Osteocyte (in vitro differentiated cells): ENCODE data around the gene SLC12A3. TPM values are rescaled to one million over a fixed set of nuclear protein-coding genes. Genes with fewer than 3 reads are reported as not detected.

Source experiments
- DNase-seq: peaks from one replicate; pipeline ENCODE4 v3.0.0; 2021; ENCODE audit warnings: mixed read lengths; ENCODE audit not compliant: unreplicated experiment; ENCODE audit errors: extremely low spot score
- H3K27ac Mint-ChIP-seq: one replicate; pipeline ENCODE4 v1.8.0; 2021; ENCODE audit warnings: mild to moderate bottlenecking, mixed read lengths; ENCODE audit not compliant: unreplicated experiment
- H3K27me3 Mint-ChIP-seq: one replicate; pipeline ENCODE4 v1.8.0; 2021; ENCODE audit warnings: mixed read lengths; ENCODE audit not compliant: unreplicated experiment
- H3K36me3 Mint-ChIP-seq: one replicate; pipeline ENCODE4 v1.8.0; 2021; ENCODE audit warnings: mixed read lengths; ENCODE audit not compliant: unreplicated experiment
- H3K4me1 Mint-ChIP-seq: one replicate; pipeline ENCODE4 v1.8.0; 2021; ENCODE audit warnings: mixed read lengths; ENCODE audit not compliant: unreplicated experiment
- H3K4me3 Mint-ChIP-seq: one replicate; pipeline ENCODE4 v1.8.0; 2021; ENCODE audit warnings: mild to moderate bottlenecking, moderate library complexity, mixed read lengths; ENCODE audit not compliant: unreplicated experiment
- H3K9me3 Mint-ChIP-seq: one replicate; pipeline ENCODE4 v1.8.0; 2021; ENCODE audit warnings: mixed read lengths; ENCODE audit not compliant: unreplicated experiment
- total RNA-seq: library from RNA; stranded (reverse); gene quantifications from 2 replicates; pipeline ENCODE4 v1.2.1, GENCODE V29; 2021
- TF ChIP-seq, protein P1 (sequence below): fragments of 200-600 bp; sonication (generic); IDR thresholded peaks from 2 replicates; pipeline ENCODE4 v1.5.0; 2021; ENCODE audit warnings: antibody characterized with exemption, mild to moderate bottlenecking, moderate library complexity

SLC12A3 gene
- total RNA-seq, 1 donor from 2014 or later, result not detected

- Mint-ChIP-seq H3K4me3 (no peak overlapping the region), H3K36me3 (peaks cover 62% of the 10 kb centered on the region), H3K9me3 (no peaks in the 10 kb centered on the region), H3K27me3 (no peaks in the 10 kb centered on the region), H3K27ac (peak overlapping the region; percentile 85), H3K4me1 (peaks cover 65% of the 10 kb centered on the region)
- TF ChIP-seq, protein P1, sequence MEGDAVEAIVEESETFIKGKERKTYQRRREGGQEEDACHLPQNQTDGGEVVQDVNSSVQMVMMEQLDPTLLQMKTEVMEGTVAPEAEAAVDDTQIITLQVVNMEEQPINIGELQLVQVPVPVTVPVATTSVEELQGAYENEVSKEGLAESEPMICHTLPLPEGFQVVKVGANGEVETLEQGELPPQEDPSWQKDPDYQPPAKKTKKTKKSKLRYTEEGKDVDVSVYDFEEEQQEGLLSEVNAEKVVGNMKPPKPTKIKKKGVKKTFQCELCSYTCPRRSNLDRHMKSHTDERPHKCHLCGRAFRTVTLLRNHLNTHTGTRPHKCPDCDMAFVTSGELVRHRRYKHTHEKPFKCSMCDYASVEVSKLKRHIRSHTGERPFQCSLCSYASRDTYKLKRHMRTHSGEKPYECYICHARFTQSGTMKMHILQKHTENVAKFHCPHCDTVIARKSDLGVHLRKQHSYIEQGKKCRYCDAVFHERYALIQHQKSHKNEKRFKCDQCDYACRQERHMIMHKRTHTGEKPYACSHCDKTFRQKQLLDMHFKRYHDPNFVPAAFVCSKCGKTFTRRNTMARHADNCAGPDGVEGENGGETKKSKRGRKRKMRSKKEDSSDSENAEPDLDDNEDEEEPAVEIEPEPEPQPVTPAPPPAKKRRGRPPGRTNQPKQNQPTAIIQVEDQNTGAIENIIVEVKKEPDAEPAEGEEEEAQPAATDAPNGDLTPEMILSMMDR, result no peak
- DNase-seq, result no peak
Measured at GRCh38 chr16:56838622-56839337, 26.2 kb upstream of the SLC12A3 start.

DNA sequence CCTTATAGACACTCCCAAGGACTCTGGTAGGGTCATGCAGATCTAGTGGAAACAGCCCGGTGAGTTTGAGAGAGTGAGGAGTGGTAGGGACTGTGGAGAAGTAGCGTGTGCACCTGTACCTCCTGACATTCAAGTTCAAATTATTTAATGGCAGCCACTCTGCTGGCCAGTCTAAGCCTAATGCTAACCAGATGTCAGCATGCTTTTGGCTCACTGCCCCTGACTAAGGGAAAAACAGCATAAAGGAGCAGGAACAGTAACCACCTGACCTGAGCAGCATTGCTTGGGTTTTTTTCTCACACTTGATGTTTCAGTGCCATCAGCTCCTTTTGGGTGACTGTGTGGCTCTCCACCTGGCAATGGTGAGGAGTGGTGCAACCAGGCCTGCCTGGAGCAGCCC, 23.8 kb upstream of the SLC12A3 start:
- Mint-ChIP-seq H3K4me3 (no peak overlapping the region), H3K4me1 (peaks cover 48% of the 10 kb centered on the region), H3K36me3 (peaks cover 61% of the 10 kb centered on the region), H3K27me3 (no peaks in the 10 kb centered on the region), H3K27ac (peak overlapping the region; percentile 76), H3K9me3 (no peaks in the 10 kb centered on the region)
- TF ChIP-seq, protein P1, result no peak
- DNase-seq, result no peak

GRCh38 chr16:56841659-56842058, 23.3 kb upstream of the SLC12A3 start:
- TF ChIP-seq, protein P1, result no peak
- Mint-ChIP-seq H3K4me3 (no peak overlapping the region), H3K9me3 (no peaks in the 10 kb centered on the region), H3K36me3 (peaks cover 62% of the 10 kb centered on the region), H3K27ac (peak overlapping the region; percentile 76), H3K4me1 (peaks cover 44% of the 10 kb centered on the region), H3K27me3 (no peaks in the 10 kb centered on the region)
- DNase-seq, result no peak

DNA sequence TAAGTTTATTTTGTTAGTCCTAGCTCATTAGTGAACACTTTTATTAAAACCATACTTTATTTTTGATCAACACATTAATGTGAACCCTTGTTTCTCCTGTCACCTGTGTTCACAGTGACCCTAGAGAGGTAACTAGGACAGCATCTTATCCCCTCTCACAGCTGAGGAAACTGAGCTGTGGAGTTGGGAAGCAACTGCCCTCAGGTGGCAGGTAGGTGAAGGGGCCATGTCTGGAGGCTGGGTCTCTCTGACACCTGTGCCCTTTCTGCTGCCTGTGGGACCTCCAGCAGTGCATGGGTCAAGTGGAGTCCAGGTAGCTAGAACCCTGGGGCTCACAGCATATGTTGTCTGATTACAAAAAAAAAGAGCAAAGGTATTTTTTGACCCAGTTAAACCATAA, 22.9 kb upstream of the SLC12A3 start:
- H3K27ac Mint-ChIP-seq, result no peak overlapping the region
- DNase-seq, result no peak
- H3K27me3 Mint-ChIP-seq, result no peaks in the 10 kb centered on the region
- TF ChIP-seq, protein P1, result no peak
- H3K36me3 Mint-ChIP-seq, result peaks cover 65% of the 10 kb centered on the region
- H3K4me1 Mint-ChIP-seq, result peaks cover 44% of the 10 kb centered on the region
- H3K4me3 Mint-ChIP-seq, result no peak overlapping the region
- H3K9me3 Mint-ChIP-seq, result no peaks in the 10 kb centered on the region

DNA sequence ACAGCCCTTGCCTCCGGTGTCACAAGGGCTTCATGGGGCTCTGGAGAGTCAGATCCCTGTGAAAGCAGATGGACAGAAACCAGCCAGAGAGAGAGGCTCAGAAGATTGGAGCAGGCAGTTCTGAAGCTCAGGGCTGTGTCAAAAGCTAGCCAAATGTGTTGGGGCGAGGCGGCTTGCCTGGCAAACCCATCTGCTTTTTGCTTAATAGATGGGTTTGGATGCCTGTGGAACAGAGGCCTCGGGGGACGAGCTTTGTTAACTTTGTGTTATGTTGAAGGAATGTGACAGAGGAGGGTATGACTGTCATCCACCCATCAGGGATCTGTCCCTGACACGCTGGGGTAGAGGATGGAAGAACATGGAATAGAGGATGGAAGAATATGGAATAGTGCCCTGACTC, 21.0 kb upstream of the SLC12A3 start:
- H3K36me3 Mint-ChIP-seq, result peaks cover 47% of the 10 kb centered on the region
- DNase-seq, result no peak
- H3K27me3 Mint-ChIP-seq, result no peaks in the 10 kb centered on the region
- H3K4me3 Mint-ChIP-seq, result no peak overlapping the region
- H3K27ac Mint-ChIP-seq, result peak overlapping the region; percentile 19
- H3K4me1 Mint-ChIP-seq, result peaks cover 53% of the 10 kb centered on the region
- TF ChIP-seq, protein P1, result no peak
- H3K9me3 Mint-ChIP-seq, result no peaks in the 10 kb centered on the region
